ENCODE results near the gene CCDC24. TPM values are rescaled to one million over a fixed set of nuclear protein-coding genes. Genes with fewer than 3 reads are reported as not detected.

The CCDC24 gene
- total RNA-seq, 3 donors from 2014 or later (not counting 1 experiment from before 2014, with no cell fraction given): 3.8 to 5.2 (median 3.9) TPM

DNA sequence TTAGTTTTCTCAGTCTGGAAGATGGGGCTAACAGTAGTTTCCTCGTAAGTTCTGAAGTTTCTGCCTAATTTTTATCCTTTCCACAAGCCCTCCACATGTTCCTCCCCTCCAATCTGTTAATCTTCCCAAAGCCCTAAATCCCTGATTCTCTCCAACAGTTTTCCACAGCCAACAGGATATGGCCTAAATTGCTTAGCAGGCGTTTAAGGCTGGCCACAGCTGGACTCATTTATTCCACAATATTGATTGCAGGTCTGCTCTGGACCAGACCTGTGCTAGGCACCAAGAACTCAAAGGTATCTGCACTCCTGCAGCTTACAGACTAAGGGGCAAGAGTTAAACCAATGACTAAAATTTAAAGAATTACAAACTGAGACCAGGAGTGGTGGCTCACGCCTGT lies 35.9 kb downstream of the CCDC24 start:
- Mint-ChIP-seq H3K27me3 (ENCODE audit: low read depth in 2 of 2) (peaks cover 0 to 2% of the 10 kb centered on the region in 2 donors), H3K4me1 (peaks cover 13 to 20% of the 10 kb centered on the region in 2 donors), H3K36me3 (no peaks in the 10 kb centered on the region), H3K9me3 (no peaks in the 10 kb centered on the region), H3K27ac (no peak overlapping the region), H3K4me3 (no peak overlapping the region)
- WGBS (ENCODE audit: insufficient coverage): 89% methylated on average over 3 of the region's 3 CpGs
- DNase-seq (no peak), ATAC-seq (no peak)
- peaks cover 23% of the 10 kb centered on the region for H3K4me1 ChIP-seq (ENCODE audit: control insufficient read depth, insufficient read depth, low read length)
- TF ChIP-seq, protein P1, sequence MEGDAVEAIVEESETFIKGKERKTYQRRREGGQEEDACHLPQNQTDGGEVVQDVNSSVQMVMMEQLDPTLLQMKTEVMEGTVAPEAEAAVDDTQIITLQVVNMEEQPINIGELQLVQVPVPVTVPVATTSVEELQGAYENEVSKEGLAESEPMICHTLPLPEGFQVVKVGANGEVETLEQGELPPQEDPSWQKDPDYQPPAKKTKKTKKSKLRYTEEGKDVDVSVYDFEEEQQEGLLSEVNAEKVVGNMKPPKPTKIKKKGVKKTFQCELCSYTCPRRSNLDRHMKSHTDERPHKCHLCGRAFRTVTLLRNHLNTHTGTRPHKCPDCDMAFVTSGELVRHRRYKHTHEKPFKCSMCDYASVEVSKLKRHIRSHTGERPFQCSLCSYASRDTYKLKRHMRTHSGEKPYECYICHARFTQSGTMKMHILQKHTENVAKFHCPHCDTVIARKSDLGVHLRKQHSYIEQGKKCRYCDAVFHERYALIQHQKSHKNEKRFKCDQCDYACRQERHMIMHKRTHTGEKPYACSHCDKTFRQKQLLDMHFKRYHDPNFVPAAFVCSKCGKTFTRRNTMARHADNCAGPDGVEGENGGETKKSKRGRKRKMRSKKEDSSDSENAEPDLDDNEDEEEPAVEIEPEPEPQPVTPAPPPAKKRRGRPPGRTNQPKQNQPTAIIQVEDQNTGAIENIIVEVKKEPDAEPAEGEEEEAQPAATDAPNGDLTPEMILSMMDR (IDR thresholded peaks at IDR 0.05): no peak
- H3K4me3 ChIP-seq (ENCODE audit: low read length): no peak overlapping the region
- intact Hi-C loops (cut with micrococcal nuclease): no loop called here
- no peaks in the 10 kb centered on the region for H3K36me3 ChIP-seq (ENCODE audit: control insufficient read depth, insufficient read depth, low read length)
- no peaks in the 10 kb centered on the region for H3K9me3 ChIP-seq (ENCODE audit: control insufficient read depth, insufficient read depth, low read length)
- H3K27me3 ChIP-seq (ENCODE audit: control insufficient read depth, insufficient read depth, low read length): no peaks in the 10 kb centered on the region
- no peak overlapping the region for H3K27ac ChIP-seq (ENCODE audit: low read length)

DNA sequence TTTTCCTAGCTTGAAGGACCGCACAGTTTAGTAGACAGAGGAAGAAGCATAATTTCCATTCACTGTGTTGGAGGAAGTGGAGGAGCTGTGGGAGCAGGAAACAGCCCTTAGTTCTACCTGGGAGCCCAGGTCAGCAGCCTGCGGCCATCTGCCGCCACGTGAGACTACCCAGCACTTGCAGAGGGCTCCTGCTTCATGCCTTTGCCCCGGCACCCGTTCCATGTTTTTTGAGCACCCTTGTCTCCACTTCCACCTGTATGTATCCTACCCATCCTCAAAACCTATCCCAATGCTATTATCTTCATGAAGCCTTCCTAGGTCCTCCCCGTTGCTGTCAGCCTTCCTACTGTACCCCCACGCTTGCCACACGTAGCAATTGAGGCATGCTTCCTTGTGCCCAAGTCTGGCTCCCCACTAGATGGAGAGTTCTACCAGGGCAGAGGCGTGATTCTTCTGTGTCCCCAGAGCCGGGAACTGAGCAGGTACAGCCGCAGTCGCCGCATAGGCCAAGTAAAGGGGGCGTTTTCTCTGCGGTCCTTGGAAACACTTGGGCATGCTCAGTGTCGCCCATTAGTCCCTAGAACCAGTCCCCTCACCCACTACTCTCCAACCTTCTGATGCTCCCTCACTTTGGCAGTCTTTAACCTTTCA lies 38.0 kb downstream of the CCDC24 start:
- Histone ChIP-seq H3K27me3 (ENCODE audit: control insufficient read depth, insufficient read depth, low read length) (no peaks in the 10 kb centered on the region), H3K4me1 (ENCODE audit: control insufficient read depth, insufficient read depth, low read length) (peaks cover 23% of the 10 kb centered on the region), H3K27ac (ENCODE audit: low read length) (peak overlapping the region; percentile 72), H3K9me3 (ENCODE audit: control insufficient read depth, insufficient read depth, low read length) (no peaks in the 10 kb centered on the region), H3K4me3 (ENCODE audit: low read length) (peak overlapping the region; percentile 74), H3K36me3 (ENCODE audit: control insufficient read depth, insufficient read depth, low read length) (no peaks in the 10 kb centered on the region)
- H3K4me1 Mint-ChIP-seq: peaks cover 13 to 20% of the 10 kb centered on the region in 2 donors
- peak overlapping the region; percentile 94 for H3K4me3 Mint-ChIP-seq
- ATAC-seq (peak; percentile 6 to 14 (median 14)), DNase-seq (peak in 1 of 2 donors; percentile 21)
- H3K27me3 Mint-ChIP-seq (ENCODE audit: low read depth in 2 of 2): peaks cover 0 to 2% of the 10 kb centered on the region in 2 donors
- H3K36me3 Mint-ChIP-seq: no peaks in the 10 kb centered on the region
- no peaks in the 10 kb centered on the region for H3K9me3 Mint-ChIP-seq
- intact Hi-C loops (cut with micrococcal nuclease): no loop called here
- TF ChIP-seq, protein P1 (IDR thresholded peaks at IDR 0.05): no peak
- peak overlapping the region; percentile 74 to 90 for H3K27ac Mint-ChIP-seq
- 36% methylated on average over 17 of the region's 17 CpGs for WGBS (ENCODE audit: insufficient coverage)

DNA sequence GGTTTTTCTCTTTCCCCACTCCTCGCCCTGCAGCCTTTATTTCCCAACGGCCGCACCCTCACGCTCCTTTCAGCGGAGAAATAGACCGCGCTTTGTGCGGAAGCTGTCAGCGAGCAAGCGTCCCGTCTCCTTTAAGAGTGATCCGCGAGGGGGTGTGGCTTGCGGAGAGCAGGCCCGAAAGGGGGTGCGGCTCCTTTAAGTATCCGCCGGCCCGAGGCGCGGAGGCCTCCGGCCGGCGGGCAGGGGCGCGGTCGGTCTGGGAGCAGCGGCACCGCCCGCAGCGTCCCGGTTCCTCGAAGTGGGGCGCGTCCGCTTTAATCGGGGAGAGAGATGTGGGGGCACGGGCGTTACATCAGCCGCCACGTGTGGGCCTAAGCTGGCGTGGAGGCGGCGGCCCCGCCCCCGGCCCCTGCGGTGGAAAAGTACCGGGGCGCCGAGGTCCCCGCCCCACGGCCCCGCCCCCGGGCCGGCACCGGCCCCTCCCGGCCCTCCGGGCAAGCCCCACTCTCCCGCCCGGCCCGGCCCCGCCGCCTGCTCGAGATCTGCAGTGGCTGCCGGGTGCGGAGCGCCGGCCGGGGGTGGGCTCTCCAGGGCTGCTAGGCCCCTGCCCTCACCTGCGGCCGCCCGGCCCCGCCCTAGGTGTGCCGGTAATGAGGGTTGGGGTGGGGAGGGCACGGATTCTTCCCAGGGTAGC lies 38.7 kb downstream of the CCDC24 start:
- peaks cover 0 to 2% of the 10 kb centered on the region in 2 donors for H3K27me3 Mint-ChIP-seq (ENCODE audit: low read depth in 2 of 2)
- Histone ChIP-seq H3K9me3 (ENCODE audit: control insufficient read depth, insufficient read depth, low read length) (no peaks in the 10 kb centered on the region), H3K27ac (ENCODE audit: low read length) (peak overlapping the region; percentile 72), H3K27me3 (ENCODE audit: control insufficient read depth, insufficient read depth, low read length) (no peaks in the 10 kb centered on the region), H3K4me3 (ENCODE audit: low read length) (peak overlapping the region; percentile 74), H3K36me3 (ENCODE audit: control insufficient read depth, insufficient read depth, low read length) (no peaks in the 10 kb centered on the region), H3K4me1 (ENCODE audit: control insufficient read depth, insufficient read depth, low read length) (peaks cover 23% of the 10 kb centered on the region)
- TF ChIP-seq, protein P1 (IDR thresholded peaks at IDR 0.05): no peak
- H3K36me3 Mint-ChIP-seq: no peaks in the 10 kb centered on the region
- peaks cover 13 to 20% of the 10 kb centered on the region in 2 donors for H3K4me1 Mint-ChIP-seq
- peak overlapping the region; percentile 94 for H3K4me3 Mint-ChIP-seq
- peak overlapping the region; percentile 74 to 90 for H3K27ac Mint-ChIP-seq
- H3K9me3 Mint-ChIP-seq: no peaks in the 10 kb centered on the region
- whole genome bisulfite sequencing (ENCODE audit: insufficient coverage): 0% methylated on average over 75 of the region's 75 CpGs
- peak; percentile 84 to 88 (median 84) for ATAC-seq
- DNase-seq: peak; percentile 76 to 89
- intact Hi-C loops (cut with micrococcal nuclease): loop anchor here (1.0 kb wide), 1 partner anchor 39 kb away; the partner anchor contains the start of gene CCDC24
